ENCODE measurements around the gene ESRRB.

GRCh38 chr14:76501156-76501720 is 125.3 kb downstream of the ESRRB start:
- TF ChIP-seq MLX (CRISPR knock-in tag; IDR thresholded peaks at IDR 0.05) (no peak), CTCF (IDR thresholded peaks at IDR 0.05) (no peak), CREB1 (CRISPR knock-in tag; IDR thresholded peaks at IDR 0.05) (no peak), GRHL2 (CRISPR knock-in tag; IDR thresholded peaks at IDR 0.05; ENCODE audit: insufficient replicate concordance, severe bottlenecking) (no peak), CBFB (CRISPR knock-in tag; IDR thresholded peaks at IDR 0.05; ENCODE audit: low read depth) (no peak), NR3C1 (CRISPR knock-in tag; conservative IDR thresholded peaks at IDR 0.05; ENCODE audit: low read depth) (no peak), TP53 (CRISPR knock-in tag; IDR thresholded peaks at IDR 0.05) (no peak), TCF7 (CRISPR knock-in tag; IDR thresholded peaks at IDR 0.05; ENCODE audit: low read depth) (no peak), STAT6 (CRISPR knock-in tag; conservative IDR thresholded peaks at IDR 0.05; ENCODE audit: low read depth) (no peak)
- TF ChIP-seq, protein P1, sequence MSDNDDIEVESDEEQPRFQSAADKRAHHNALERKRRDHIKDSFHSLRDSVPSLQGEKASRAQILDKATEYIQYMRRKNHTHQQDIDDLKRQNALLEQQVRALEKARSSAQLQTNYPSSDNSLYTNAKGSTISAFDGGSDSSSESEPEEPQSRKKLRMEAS (CRISPR knock-in tag; IDR thresholded peaks at IDR 0.05) = no peak
- TF ChIP-seq, protein P2, sequence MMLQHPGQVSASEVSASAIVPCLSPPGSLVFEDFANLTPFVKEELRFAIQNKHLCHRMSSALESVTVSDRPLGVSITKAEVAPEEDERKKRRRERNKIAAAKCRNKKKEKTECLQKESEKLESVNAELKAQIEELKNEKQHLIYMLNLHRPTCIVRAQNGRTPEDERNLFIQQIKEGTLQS (CRISPR knock-in tag; conservative IDR thresholded peaks at IDR 0.05) = no peak

All from WTC11 (cell line).